Measurements from ENCODE around the gene PDE4C. TPM values are rescaled to one million over a fixed set of nuclear protein-coding genes. Genes with fewer than 3 reads are reported as not detected.

PDE4C gene
- total RNA-seq = not detected in 2 replicates

GRCh38 chr19:18225702-18226468 lies at the start of gene PDE4C:
PDE4C (minus strand) TSS chr19:18226438; CDS start chr19:18226415, 23 bp downstream.
- intact Hi-C loops (cut with micrococcal nuclease) = no loop called here

- intact Hi-C loops (cut with micrococcal nuclease) = no loop called here
These were observed 48.6 kb upstream of the PDE4C start for GRCh38 chr19:18274781-18275356.

GRCh38 chr19:18274219-18274780 lies 48.1 kb upstream of the PDE4C start, which contains the start of gene IQCN:
IQCN (minus strand) TSS chr19:18274452; CDS start chr19:18269478, 4,974 bp downstream.
- intact Hi-C loops (cut with micrococcal nuclease) = no loop called here

- intact Hi-C loops (cut with micrococcal nuclease) = no loop called here
These were observed 47.5 kb upstream of the PDE4C start for GRCh38 chr19:18273561-18274218.

GRCh38 chr19:18271433-18271841 lies 45.2 kb upstream of the PDE4C start:
- intact Hi-C loops (cut with micrococcal nuclease) = no loop called here

GRCh38 chr19:18270326-18270725 lies 44.1 kb upstream of the PDE4C start:
- intact Hi-C loops (cut with micrococcal nuclease) = no loop called here

GRCh38 chr19:18269070-18269723 lies 43.0 kb upstream of the PDE4C start:
- intact Hi-C loops (cut with micrococcal nuclease) = no loop called here

GRCh38 chr19:18266771-18267686 lies 40.8 kb upstream of the PDE4C start:
- intact Hi-C loops (cut with micrococcal nuclease) = no loop called here

- intact Hi-C loops (cut with micrococcal nuclease) = no loop called here
These were observed 39.3 kb upstream of the PDE4C start for GRCh38 chr19:18265582-18265981.

- intact Hi-C loops (cut with micrococcal nuclease) = no loop called here
These were observed 38.8 kb upstream of the PDE4C start for GRCh38 chr19:18264971-18265540.

- intact Hi-C loops (cut with micrococcal nuclease) = no loop called here
These were observed 38.1 kb upstream of the PDE4C start for GRCh38 chr19:18264137-18264854.

- intact Hi-C loops (cut with micrococcal nuclease) = no loop called here
These were observed 37.3 kb upstream of the PDE4C start for GRCh38 chr19:18263324-18264136.

GRCh38 chr19:18262917-18263316 lies 36.7 kb upstream of the PDE4C start:
- intact Hi-C loops (cut with micrococcal nuclease) = no loop called here

- intact Hi-C loops (cut with micrococcal nuclease) = no loop called here
These were observed 35.9 kb upstream of the PDE4C start for GRCh38 chr19:18262144-18262543.

GRCh38 chr19:18261474-18261873 lies 35.2 kb upstream of the PDE4C start:
- intact Hi-C loops (cut with micrococcal nuclease) = no loop called here

- intact Hi-C loops (cut with micrococcal nuclease) = no loop called here
These were observed 33.7 kb upstream of the PDE4C start for GRCh38 chr19:18259893-18260292.

GRCh38 chr19:18257503-18258470 lies 31.5 kb upstream of the PDE4C start:
- intact Hi-C loops (cut with micrococcal nuclease) = no loop called here

Data from T-helper 1 cell treated with Interleukin-12 subunit alpha and Interleukin-12 subunit beta and Interleukin-4 antibody, amounts not matched to agents 30 ng/mL and 1 ng/mL, for 36 hours (primary cell).